Hepatocyte (in vitro differentiated cells): ENCODE data around the gene RPS15. TPM values are rescaled to one million over a fixed set of nuclear protein-coding genes. Genes with fewer than 3 reads are reported as not detected.

Experiments used
- DNase-seq: peaks from one replicate; pipeline ENCODE4 v3.0.0-alpha.2; 2016; ENCODE audit warnings: low spot score
- H2AFZ ChIP-seq: fragments of 200-600 bp; sonication (generic); 2 replicates; pipeline ENCODE4 v1.6.0; 2016; ENCODE audit warnings: antibody characterized with exemption, mild to moderate bottlenecking
- H3K27ac ChIP-seq: fragments of 200-600 bp; sonication (generic); 2 replicates; pipeline ENCODE4 v1.5.1; 2016; ENCODE audit warnings: mild to moderate bottlenecking
- H3K27me3 ChIP-seq: fragments of 200-600 bp; sonication (generic); 2 replicates; pipeline ENCODE4 v1.6.1; 2016
- H3K36me3 ChIP-seq: fragments of 200-600 bp; sonication (generic); replicated peaks from 2 replicates; pipeline ENCODE4 v1.5.1; 2016; ENCODE audit warnings: low read depth; ENCODE audit not compliant: insufficient read depth
- H3K4me1 ChIP-seq: fragments of 200-600 bp; sonication (generic); 2 replicates; pipeline ENCODE4 v1.5.1; 2016; ENCODE audit warnings: mild to moderate bottlenecking, moderate library complexity; ENCODE audit not compliant: insufficient read depth
- H3K4me2 ChIP-seq: fragments of 200-600 bp; sonication (generic); 2 replicates; pipeline ENCODE4 v1.6.0; 2016
- H3K4me3 ChIP-seq: fragments of 200-600 bp; sonication (generic); 2 replicates; pipeline ENCODE4 v1.5.1; 2016; ENCODE audit warnings: mild to moderate bottlenecking
- H3K79me2 ChIP-seq: fragments of 200-600 bp; sonication (generic); 2 replicates; pipeline ENCODE4 v1.6.0; 2017; ENCODE audit warnings: mild to moderate bottlenecking
- H3K9me2 ChIP-seq: fragments of 200-600 bp; sonication (generic); replicated peaks from 2 replicates; pipeline ENCODE4 v1.6.0; 2017; ENCODE audit warnings: mild to moderate bottlenecking; ENCODE audit not compliant: insufficient read depth
- H3K9me3 ChIP-seq: fragments of 200-600 bp; sonication (generic); 2 replicates; pipeline ENCODE4 v1.5.1; 2016; ENCODE audit warnings: low read depth, mild to moderate bottlenecking
- H4K20me1 ChIP-seq: fragments of 200-600 bp; sonication (generic); 2 replicates; pipeline ENCODE4 v1.6.0; 2016; ENCODE audit warnings: mild to moderate bottlenecking; ENCODE audit not compliant: insufficient read depth, poor library complexity, severe bottlenecking
- CTCF ChIP-seq: fragments of 200-600 bp; sonication (generic); IDR thresholded peaks from 2 replicates; pipeline ENCODE4 v1.5.1; 2016; ENCODE audit warnings: antibody characterized with exemption, mild to moderate bottlenecking; ENCODE audit not compliant: poor library complexity
- EZH2 ChIP-seq: fragments of 200-600 bp; sonication (generic); IDR thresholded peaks from 2 replicates; pipeline ENCODE4 v1.6.1; 2016; ENCODE audit warnings: antibody characterized with exemption, mild to moderate bottlenecking, borderline replicate concordance
- EZH2phosphoT487 ChIP-seq: fragments of 200-600 bp; sonication (generic); IDR thresholded peaks from one replicate; pipeline ENCODE4 v1.6.1; 2018; ENCODE audit warnings: antibody characterized with exemption, mild to moderate bottlenecking, low read depth, moderate library complexity; ENCODE audit not compliant: unreplicated experiment, severe bottlenecking
- WGBS: methylation state at CpG from one replicate; pipeline ENCODE4 v1.1.6; 2016; ENCODE audit warnings: low lambda C conversion rate; ENCODE audit errors: missing lambda C conversion rate; 5-methylcytosine and 5-hydroxymethylcytosine counted together
- polyA plus RNA-seq: library from polyadenylated mRNA; unstranded; fragments of >200 nt; fragmentation: Nextera tagmentation; extraction: Ambion mirVana; gene quantifications from 2 replicates; pipeline ENCODE4 v1.2.1, GENCODE V29; 2016
- total RNA-seq: library from RNA; depleted of rRNA; stranded (reverse); fragments of >200 nt; gene quantifications from 2 replicates; pipeline ENCODE4 v1.2.3, GENCODE V29; 2014

RPS15 gene
- total and polyA plus RNA-seq, 2 experiments from 2014 or later: 938 to 1,556 TPM

GRCh38 chr19:1452802-1453524 lies 14.8 kb downstream of the RPS15 start:
- Histone ChIP-seq H3K27me3 (peaks cover 83% of the 10 kb centered on the region), H2AFZ (no peak overlapping the region), H3K36me3 (no peaks in the 10 kb centered on the region), H3K9me2 (no peaks in the 10 kb centered on the region), H3K4me3 (no peak overlapping the region), H3K79me2 (no peaks in the 10 kb centered on the region), H4K20me1 (no peaks in the 10 kb centered on the region), H3K4me1 (no peaks in the 10 kb centered on the region), H3K27ac (no peak overlapping the region), H3K4me2 (no peak overlapping the region), H3K9me3 (no peaks in the 10 kb centered on the region)
- TF ChIP-seq EZH2 (no peak), CTCF (no peak), EZH2phosphoT487 (no peak)
- 77% methylated on average over 17 of the region's 30 CpGs for WGBS
- no peak for DNase-seq

GRCh38 chr19:1453525-1454364 lies 15.5 kb downstream of the RPS15 start:
- H3K27ac ChIP-seq: no peak overlapping the region
- no peaks in the 10 kb centered on the region for H3K9me3 ChIP-seq
- H3K4me3 ChIP-seq: no peak overlapping the region
- no peaks in the 10 kb centered on the region for H3K4me1 ChIP-seq
- no peaks in the 10 kb centered on the region for H3K36me3 ChIP-seq
- DNase-seq: no peak
- TF ChIP-seq EZH2: no peak
- no peak for TF ChIP-seq CTCF
- TF ChIP-seq EZH2phosphoT487: no peak
- H2AFZ ChIP-seq: no peak overlapping the region
- H3K4me2 ChIP-seq: no peak overlapping the region
- no peaks in the 10 kb centered on the region for H3K79me2 ChIP-seq
- no peaks in the 10 kb centered on the region for H4K20me1 ChIP-seq
- no peaks in the 10 kb centered on the region for H3K9me2 ChIP-seq
- peaks cover 80% of the 10 kb centered on the region for H3K27me3 ChIP-seq
- WGBS: 55% methylated on average over 21 of the region's 33 CpGs

GRCh38 chr19:1455002-1455335 lies 16.8 kb downstream of the RPS15 start:
- H3K9me3 ChIP-seq: no peaks in the 10 kb centered on the region
- DNase-seq: no peak
- no peaks in the 10 kb centered on the region for H4K20me1 ChIP-seq
- peaks cover 71% of the 10 kb centered on the region for H3K27me3 ChIP-seq
- H3K9me2 ChIP-seq: no peaks in the 10 kb centered on the region
- no peak overlapping the region for H3K27ac ChIP-seq
- H3K4me1 ChIP-seq: no peaks in the 10 kb centered on the region
- H3K4me2 ChIP-seq: no peak overlapping the region
- no peak overlapping the region for H3K4me3 ChIP-seq
- H2AFZ ChIP-seq: no peak overlapping the region
- no peaks in the 10 kb centered on the region for H3K79me2 ChIP-seq
- H3K36me3 ChIP-seq: no peaks in the 10 kb centered on the region
- no peak for TF ChIP-seq EZH2
- WGBS: 26% methylated on average over 16 of the region's 22 CpGs
